ENCODE data around the gene KLK11. TPM values are rescaled to one million over a fixed set of nuclear protein-coding genes. Genes with fewer than 3 reads are reported as not detected.

KLK11 gene
- total RNA-seq, 4 donors from 2014 or later = 1.3 TPM; not detected in 3

- Histone ChIP-seq H3K27me3 (peaks cover 0 to 29% of the 10 kb centered on the region in 2 donors), H3K9me3 (peaks cover 0 to 3% (median 0%) of the 10 kb centered on the region in 4 donors), H3K4me3 (no peak overlapping the region), H3K4me1 (no peaks in the 10 kb centered on the region), H3K27ac (no peak overlapping the region), H3K36me3 (no peaks in the 10 kb centered on the region)
- TF ChIP-seq CTCF (IDR thresholded peaks at IDR 0.05) (no peak), EP300 (IDR thresholded peaks at IDR 0.05) (no peak), POLR2A (IDR thresholded peaks at IDR 0.05) (no peak)
- WGBS, 2 donors = 34 to 43% methylated on average over 14 of the region's 14 CpGs
- no peak for DNase-seq (ENCODE audit: low spot score in 2 of 2)
These were observed 850 bp upstream of the KLK11 start for GRCh38 chr19:51027126-51027806.

- H3K4me3 ChIP-seq = no peak overlapping the region
- no peak for DNase-seq (ENCODE audit: low spot score in 2 of 2)
- peaks cover 0 to 4% (median 0%) of the 10 kb centered on the region in 4 donors for H3K4me1 ChIP-seq
- H3K36me3 ChIP-seq = no peaks in the 10 kb centered on the region
- H3K27ac ChIP-seq = no peak overlapping the region
- H3K9me3 ChIP-seq = no peaks in the 10 kb centered on the region
- TF ChIP-seq EP300 (IDR thresholded peaks at IDR 0.05) (no peak), POLR2A (IDR thresholded peaks at IDR 0.05) (no peak), CTCF (IDR thresholded peaks at IDR 0.05) (no peak)
- H3K27me3 ChIP-seq = peaks cover 0 to 29% of the 10 kb centered on the region in 2 donors
- 57 to 66% methylated on average over 14 to 16 of the region's 18 CpGs for WGBS, 2 donors
These were observed 435 bp downstream of the KLK11 start for GRCh38 chr19:51025809-51026553.

GRCh38 chr19:51025401-51025800, 1.0 kb downstream of the KLK11 start:
- Histone ChIP-seq H3K9me3 (no peaks in the 10 kb centered on the region), H3K4me3 (no peak overlapping the region), H3K36me3 (no peaks in the 10 kb centered on the region), H3K4me1 (peaks cover 0 to 4% (median 0%) of the 10 kb centered on the region in 4 donors), H3K27ac (no peak overlapping the region), H3K27me3 (peaks cover 0 to 29% of the 10 kb centered on the region in 2 donors)
- no peak for DNase-seq (ENCODE audit: low spot score in 2 of 2)
- 72 to 84% methylated on average over 6 of the region's 6 CpGs for WGBS, 2 donors
- TF ChIP-seq EP300 (IDR thresholded peaks at IDR 0.05) (no peak), POLR2A (IDR thresholded peaks at IDR 0.05) (no peak), CTCF (IDR thresholded peaks at IDR 0.05) (no peak)

GRCh38 chr19:51024924-51025323, 1.5 kb downstream of the KLK11 start:
- no peak for DNase-seq (ENCODE audit: low spot score in 2 of 2)
- no peak overlapping the region for H3K27ac ChIP-seq
- no peaks in the 10 kb centered on the region for H3K36me3 ChIP-seq
- TF ChIP-seq POLR2A (IDR thresholded peaks at IDR 0.05) (no peak), CTCF (IDR thresholded peaks at IDR 0.05) (no peak), EP300 (IDR thresholded peaks at IDR 0.05) (no peak)
- peaks cover 0 to 9% (median 0%) of the 10 kb centered on the region in 4 donors for H3K4me1 ChIP-seq
- no peak overlapping the region for H3K4me3 ChIP-seq
- H3K9me3 ChIP-seq = no peaks in the 10 kb centered on the region
- 45 to 46% methylated on average over 5 of the region's 5 CpGs for WGBS, 2 donors
- peaks cover 0 to 34% of the 10 kb centered on the region in 2 donors for H3K27me3 ChIP-seq

GRCh38 chr19:51023946-51024345, 2.5 kb downstream of the KLK11 start:
- no peaks in the 10 kb centered on the region for H3K9me3 ChIP-seq
- peaks cover 0 to 19% (median 1%) of the 10 kb centered on the region in 4 donors for H3K4me1 ChIP-seq
- TF ChIP-seq POLR2A (IDR thresholded peaks at IDR 0.05) (no peak), CTCF (IDR thresholded peaks at IDR 0.05) (no peak), EP300 (IDR thresholded peaks at IDR 0.05) (no peak)
- H3K27ac ChIP-seq = no peak overlapping the region
- H3K27me3 ChIP-seq = peaks cover 0 to 44% of the 10 kb centered on the region in 2 donors
- H3K4me3 ChIP-seq = no peak overlapping the region
- WGBS, 2 donors = 70 to 79% methylated on average over 11 of the region's 11 CpGs
- H3K36me3 ChIP-seq = no peaks in the 10 kb centered on the region
- DNase-seq (ENCODE audit: low spot score in 2 of 2) = no peak

All from tibial nerve (tissue), 4 donors.